Activated B cell treated with CpG ODN at 0.5 μM for 24 hours (primary cell): ENCODE results near the gene IGF1R. TPM values are rescaled to one million over a fixed set of nuclear protein-coding genes. Genes with fewer than 3 reads are reported as not detected.

Experiments used
- ATAC-seq: fragments of 200-7000 bp; cut with Tn5 transposase; one replicate; pipeline ENCODE4 v1.10.0; 2021; ENCODE audit warnings: low read depth, mild to moderate bottlenecking, moderate library complexity
- CTCF ChIA-PET: fragments of 350-600 bp; sonication (Branson Sonifier 250); formaldehyde crosslinking; loops from one replicate; lab custom pipeline; 2021; ENCODE audit warnings: antibody characterized with exemption; lab: Charles Lee
- POLR2A ChIA-PET: fragments of 350-600 bp; sonication (Branson Sonifier 250); formaldehyde crosslinking; loops from one replicate; lab custom pipeline; 2021; ENCODE audit warnings: antibody characterized with exemption; lab: Charles Lee
- DNase-seq: peaks from one replicate; pipeline ENCODE4 v3.0.0; 2022
- H3K27ac Mint-ChIP-seq: one replicate; pipeline ENCODE4 v1.8.0; 2020; ENCODE audit warnings: mixed read lengths
- H3K27me3 Mint-ChIP-seq: one replicate; pipeline ENCODE4 v1.8.0; 2021; ENCODE audit warnings: mixed read lengths
- H3K36me3 Mint-ChIP-seq: one replicate; pipeline ENCODE4 v1.8.0; 2021; ENCODE audit warnings: low read depth, mixed read lengths
- H3K4me1 Mint-ChIP-seq: one replicate; pipeline ENCODE4 v1.8.0; 2021; ENCODE audit warnings: mixed read lengths
- H3K4me3 Mint-ChIP-seq: one replicate; pipeline ENCODE4 v1.8.0; 2020; ENCODE audit warnings: mild to moderate bottlenecking, mixed read lengths
- H3K9me3 Mint-ChIP-seq: one replicate; pipeline ENCODE4 v1.8.0; 2020; ENCODE audit warnings: mixed read lengths
- CTCF ChIP-seq: fragments of 200-600 bp; IDR thresholded peaks from one replicate; pipeline ENCODE4 v1.8.0; 2022; ENCODE audit warnings: antibody characterized with exemption, mild to moderate bottlenecking
- intact Hi-C: fragments of 100-400 bp; cut with micrococcal nuclease; formaldehyde crosslinking; loops from one replicate; pipeline ENCODE4 v1.15.1; 2024
- total RNA-seq: library from RNA; stranded (reverse); gene quantifications from 2 replicates; pipeline ENCODE4 v1.2.3, GENCODE V29; 2022

Gene IGF1R
- total RNA-seq, 1 donor from 2014 or later: 6.7 TPM

GRCh38 chr15:98694161-98694560 is 45.8 kb downstream of the IGF1R start:
- intact Hi-C loops: no loop called here
- no peak for ATAC-seq
- CTCF ChIA-PET: no interaction called here
- H3K27ac Mint-ChIP-seq: no peak overlapping the region
- no peaks in the 10 kb centered on the region for H3K9me3 Mint-ChIP-seq
- H3K4me3 Mint-ChIP-seq: no peak overlapping the region
- H3K36me3 Mint-ChIP-seq: no peaks in the 10 kb centered on the region
- peaks cover 2% of the 10 kb centered on the region for H3K27me3 Mint-ChIP-seq
- peaks cover 4% of the 10 kb centered on the region for H3K4me1 Mint-ChIP-seq
- no peak for DNase-seq
- no peak for TF ChIP-seq CTCF
- POLR2A ChIA-PET: no interaction called here

GRCh38 chr15:98698792-98699191 is 50.5 kb downstream of the IGF1R start:
- H3K27me3 Mint-ChIP-seq: peaks cover 6% of the 10 kb centered on the region
- H3K9me3 Mint-ChIP-seq: no peaks in the 10 kb centered on the region
- no peak overlapping the region for H3K27ac Mint-ChIP-seq
- H3K4me3 Mint-ChIP-seq: no peak overlapping the region
- peaks cover 10% of the 10 kb centered on the region for H3K4me1 Mint-ChIP-seq
- intact Hi-C loops: no loop called here
- POLR2A ChIA-PET: no interaction called here
- no peak for TF ChIP-seq CTCF
- no peaks in the 10 kb centered on the region for H3K36me3 Mint-ChIP-seq
- CTCF ChIA-PET: no interaction called here
- ATAC-seq (no peak), DNase-seq (no peak)

- CTCF ChIA-PET: no interaction called here
- Mint-ChIP-seq H3K9me3 (no peaks in the 10 kb centered on the region), H3K36me3 (no peaks in the 10 kb centered on the region), H3K4me3 (no peak overlapping the region), H3K4me1 (peaks cover 10% of the 10 kb centered on the region), H3K27ac (no peak overlapping the region), H3K27me3 (peaks cover 6% of the 10 kb centered on the region)
- no peak for TF ChIP-seq CTCF
- DNase-seq (no peak), ATAC-seq (no peak)
- POLR2A ChIA-PET: no interaction called here
- intact Hi-C loops: no loop called here
Observed at GRCh38 chr15:98699591-98700424, 51.5 kb downstream of the IGF1R start.

- CTCF ChIA-PET: no interaction called here
- no peak overlapping the region for H3K4me3 Mint-ChIP-seq
- ATAC-seq (no peak), DNase-seq (no peak)
- no peaks in the 10 kb centered on the region for H3K36me3 Mint-ChIP-seq
- no peaks in the 10 kb centered on the region for H3K9me3 Mint-ChIP-seq
- peaks cover 10% of the 10 kb centered on the region for H3K4me1 Mint-ChIP-seq
- H3K27me3 Mint-ChIP-seq: peaks cover 6% of the 10 kb centered on the region
- no peak overlapping the region for H3K27ac Mint-ChIP-seq
- intact Hi-C loops: no loop called here
- no peak for TF ChIP-seq CTCF
- POLR2A ChIA-PET: no interaction called here
Observed at GRCh38 chr15:98700519-98700918, 52.2 kb downstream of the IGF1R start.

GRCh38 chr15:98703126-98703685 is 54.9 kb downstream of the IGF1R start:
- intact Hi-C loops: no loop called here
- no peak for ATAC-seq

More at GRCh38 chr15:98703126-98703685, 54.9 kb downstream of the IGF1R start:
- Mint-ChIP-seq H3K36me3 (no peaks in the 10 kb centered on the region), H3K27ac (no peak overlapping the region), H3K9me3 (no peaks in the 10 kb centered on the region), H3K27me3 (peaks cover 6% of the 10 kb centered on the region), H3K4me3 (no peak overlapping the region), H3K4me1 (peaks cover 9% of the 10 kb centered on the region)
- no peak for DNase-seq
- CTCF ChIA-PET: no interaction called here
- POLR2A ChIA-PET: no interaction called here
- no peak for TF ChIP-seq CTCF
